GM12891 (cell line): ENCODE results near the gene GRK3. TPM values are rescaled to one million over a fixed set of nuclear protein-coding genes. Genes with fewer than 3 reads are reported as not detected.
A peak's percentile ranks its signal among the peaks of the same experiment; 100 is the strongest.
"Not testable (repeated sequence)": the region's sequence is repeated elsewhere in the genome, so short reads cannot be mapped to it uniquely, and the experiment has no call there.

Source experiments
- DNase-seq: peaks from one replicate; pipeline ENCODE4 v3.0.0; 2011; ENCODE audit warnings: low spot score; ENCODE audit not compliant: insufficient read length
- FAIRE-seq: peaks from 2 replicates; lab custom pipeline; 2011; peaks lifted over from hg19 to GRCh38; lab: Jason Lieb, UNC
- PAX5 ChIP-seq: IDR thresholded peaks from 2 replicates; pipeline ENCODE4 v1.6.1; 2011; ENCODE audit warnings: low read length, moderate library complexity, mild to moderate bottlenecking; ENCODE audit not compliant: insufficient read depth, severe bottlenecking
- POLR2A ChIP-seq: IDR thresholded peaks from 2 replicates; pipeline ENCODE4 v1.6.1; 2011; ENCODE audit warnings: low read depth, low read length, control low read depth
- POLR2AphosphoS5 ChIP-seq: IDR thresholded peaks from 2 replicates; pipeline ENCODE4 v1.6.1; 2011; ENCODE audit warnings: low read depth, low read length, control low read depth
- POU2F2 ChIP-seq: IDR thresholded peaks from 2 replicates; pipeline ENCODE4 v1.6.1; 2011; ENCODE audit warnings: low read depth, mild to moderate bottlenecking, control low read depth, low read length, moderate library complexity
- SPI1 ChIP-seq: IDR thresholded peaks from 2 replicates; pipeline ENCODE4 v1.6.1; 2011; ENCODE audit warnings: low read depth, low read length, control low read depth
- TAF1 ChIP-seq: IDR thresholded peaks from 2 replicates; pipeline ENCODE4 v1.6.1; 2011; ENCODE audit warnings: low read depth, low read length, control low read depth
- polyA plus RNA-seq: library from polyadenylated mRNA; unstranded; fragments of >200 nt; gene quantifications from one replicate; pipeline ENCODE4 v1.2.1, GENCODE V29; 2012; ENCODE audit warnings: low read depth, missing spikeins, inconsistent platforms; ENCODE audit not compliant: missing spikeins

Gene GRK3
- polyA plus RNA-seq, result 8.5 TPM

- peak; percentile 92 for FAIRE-seq
- TF ChIP-seq SPI1 (no peak), POU2F2 (no peak), PAX5 (no peak), POLR2A (0 out of 2 replicates have a peak, but pooled peaks have one; percentile 48), TAF1 (peak; percentile 28; the same call in 1 of the 2 replicates)
- DNase-seq, result peak; percentile 53
These were observed at the start of gene GRK3 for GRCh38 chr22:25564320-25564978. Gene GRK3 (plus strand): TSS chr22:25564675. CDS start chr22:25565041, 366 bp downstream.

GRCh38 chr22:25518000-25518663, 46.3 kb upstream of the GRK3 start:
- no peak for FAIRE-seq
- TF ChIP-seq POLR2AphosphoS5 (no peak), POLR2A (no peak), TAF1 (no peak), PAX5 (no peak), SPI1 (no peak), POU2F2 (no peak)
- no peak for DNase-seq

GRCh38 chr22:25525376-25525775, 39.1 kb upstream of the GRK3 start:
- DNase-seq (no peak), FAIRE-seq (no peak)
- TF ChIP-seq POLR2A (no peak), SPI1 (no peak), POU2F2 (no peak), TAF1 (no peak), POLR2AphosphoS5 (no peak), PAX5 (no peak)

GRCh38 chr22:25525804-25526584, 38.5 kb upstream of the GRK3 start:
- not testable (repeated sequence) for DNase-seq, FAIRE-seq

GRCh38 chr22:25527016-25527415, 37.5 kb upstream of the GRK3 start:
- not testable (repeated sequence) for DNase-seq

GRCh38 chr22:25528068-25528467, 36.4 kb upstream of the GRK3 start:
- not testable (repeated sequence) for FAIRE-seq, DNase-seq

More at GRCh38 chr22:25527016-25527415, 37.5 kb upstream of the GRK3 start:
- not testable (repeated sequence) for FAIRE-seq

- FAIRE-seq, DNase-seq: not testable (repeated sequence)
These were observed 35.4 kb upstream of the GRK3 start for GRCh38 chr22:25529059-25529458.

- not testable (repeated sequence) for DNase-seq, FAIRE-seq
These were observed 34.8 kb upstream of the GRK3 start for GRCh38 chr22:25529541-25530137.

GRCh38 chr22:25531677-25532076, 32.8 kb upstream of the GRK3 start:
- DNase-seq, result not testable (repeated sequence)
- FAIRE-seq, result peak; percentile 59

- FAIRE-seq (no peak), DNase-seq (no peak)
- TF ChIP-seq POLR2AphosphoS5 (no peak), POLR2A (no peak), TAF1 (no peak), POU2F2 (no peak), SPI1 (no peak), PAX5 (no peak)
These were observed 29.8 kb upstream of the GRK3 start for GRCh38 chr22:25534724-25535123.

GRCh38 chr22:25536589-25536988, 27.9 kb upstream of the GRK3 start:
- no peak for DNase-seq
- TF ChIP-seq POLR2AphosphoS5 (no peak), TAF1 (no peak), PAX5 (no peak), POU2F2 (no peak), SPI1 (no peak), POLR2A (no peak)
- no peak for FAIRE-seq
